ENCODE data around the gene PHKB. TPM values are rescaled to one million over a fixed set of nuclear protein-coding genes. Genes with fewer than 3 reads are reported as not detected.
A peak's percentile ranks its signal among the peaks of the same experiment; 100 is the strongest.

PHKB gene
- polyA plus RNA-seq, 3 donors: 49.8 to 53.1 (median 50.8) TPM

DNA sequence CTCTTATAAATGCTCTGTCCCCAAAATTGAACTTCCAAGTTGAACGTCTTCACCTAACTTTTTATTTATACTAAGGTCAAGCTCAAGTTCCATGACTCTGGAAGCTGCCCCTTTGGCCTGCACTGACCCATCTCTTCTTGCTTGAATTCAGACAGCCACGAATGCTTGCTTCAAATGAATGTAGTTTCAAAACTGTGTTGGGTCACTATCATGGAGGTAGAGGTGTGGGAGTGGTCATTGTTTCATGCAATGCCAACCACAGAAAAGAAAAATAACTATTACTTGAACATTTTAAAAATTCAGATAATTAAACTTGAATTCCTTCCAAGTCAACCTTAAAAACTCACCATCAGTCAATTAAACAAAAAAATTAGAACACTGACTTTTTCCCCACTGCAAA, 2.8 kb upstream of the PHKB start:
- Histone ChIP-seq H3K4me1 (ENCODE audit: control insufficient read depth in 1 of 2, insufficient read depth in 2 of 2, low read length in 2 of 2) (peaks cover 15 to 30% of the 10 kb centered on the region in 2 donors), H3K27me3 (ENCODE audit: control insufficient read depth in 2 of 2, insufficient read depth in 2 of 2, low read length in 2 of 2) (no peaks in the 10 kb centered on the region), H2AFZ (ENCODE audit: insufficient read depth, low read depth, low read length, poor library complexity, severe bottlenecking) (no peak overlapping the region), H4K20me1 (ENCODE audit: insufficient read depth, low read length) (peaks cover 3% of the 10 kb centered on the region), H3K9me3 (replicated peaks in 1 of 2; ENCODE audit: control insufficient read depth in 1 of 2, insufficient read depth in 1 of 2, low read length in 2 of 2) (no peaks in the 10 kb centered on the region), H3K27ac (ENCODE audit: low read depth in 1 of 2, low read length in 2 of 2) (no peak overlapping the region), H3K4me2 (replicated peaks; ENCODE audit: extremely low read depth, low read length, poor library complexity, severe bottlenecking) (no peak overlapping the region), H3K79me2 (ENCODE audit: insufficient read depth, low read length) (peaks cover 46% of the 10 kb centered on the region), H3K36me3 (replicated peaks in 1 of 2; ENCODE audit: control insufficient read depth in 1 of 2, insufficient read depth in 2 of 2, low read length in 2 of 2) (peaks cover 31 to 51% of the 10 kb centered on the region in 2 donors), H3K9ac (ENCODE audit: insufficient read depth, low read length, poor library complexity, severe bottlenecking) (no peak overlapping the region), H3K4me3 (replicated peaks in 1 of 3; ENCODE audit: low read depth in 2 of 3, low read length in 3 of 3) (no peak overlapping the region)
- H3K4me1 Mint-ChIP-seq: peaks cover 38% of the 10 kb centered on the region
- peaks cover 37 to 46% of the 10 kb centered on the region in 2 donors for H3K36me3 Mint-ChIP-seq
- peaks cover 0 to 1% (median 0%) of the 10 kb centered on the region in 3 donors for H3K27me3 Mint-ChIP-seq (ENCODE audit: low read depth in 3 of 3)
- WGBS (ENCODE audit: insufficient coverage): no CpG with 5 or more reads among the region's 2 CpGs
- intact Hi-C loops (cut with micrococcal nuclease): no loop called here
- H3K27ac Mint-ChIP-seq: peak overlapping the region in 2 of 7 donors; percentile 6 to 56
- no peaks in the 10 kb centered on the region for H3K9me3 Mint-ChIP-seq
- H3K4me3 Mint-ChIP-seq: no peak overlapping the region
- TF ChIP-seq, protein P1, sequence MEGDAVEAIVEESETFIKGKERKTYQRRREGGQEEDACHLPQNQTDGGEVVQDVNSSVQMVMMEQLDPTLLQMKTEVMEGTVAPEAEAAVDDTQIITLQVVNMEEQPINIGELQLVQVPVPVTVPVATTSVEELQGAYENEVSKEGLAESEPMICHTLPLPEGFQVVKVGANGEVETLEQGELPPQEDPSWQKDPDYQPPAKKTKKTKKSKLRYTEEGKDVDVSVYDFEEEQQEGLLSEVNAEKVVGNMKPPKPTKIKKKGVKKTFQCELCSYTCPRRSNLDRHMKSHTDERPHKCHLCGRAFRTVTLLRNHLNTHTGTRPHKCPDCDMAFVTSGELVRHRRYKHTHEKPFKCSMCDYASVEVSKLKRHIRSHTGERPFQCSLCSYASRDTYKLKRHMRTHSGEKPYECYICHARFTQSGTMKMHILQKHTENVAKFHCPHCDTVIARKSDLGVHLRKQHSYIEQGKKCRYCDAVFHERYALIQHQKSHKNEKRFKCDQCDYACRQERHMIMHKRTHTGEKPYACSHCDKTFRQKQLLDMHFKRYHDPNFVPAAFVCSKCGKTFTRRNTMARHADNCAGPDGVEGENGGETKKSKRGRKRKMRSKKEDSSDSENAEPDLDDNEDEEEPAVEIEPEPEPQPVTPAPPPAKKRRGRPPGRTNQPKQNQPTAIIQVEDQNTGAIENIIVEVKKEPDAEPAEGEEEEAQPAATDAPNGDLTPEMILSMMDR (IDR thresholded peaks at IDR 0.05): no peak
- DNase-seq: no peak

DNA sequence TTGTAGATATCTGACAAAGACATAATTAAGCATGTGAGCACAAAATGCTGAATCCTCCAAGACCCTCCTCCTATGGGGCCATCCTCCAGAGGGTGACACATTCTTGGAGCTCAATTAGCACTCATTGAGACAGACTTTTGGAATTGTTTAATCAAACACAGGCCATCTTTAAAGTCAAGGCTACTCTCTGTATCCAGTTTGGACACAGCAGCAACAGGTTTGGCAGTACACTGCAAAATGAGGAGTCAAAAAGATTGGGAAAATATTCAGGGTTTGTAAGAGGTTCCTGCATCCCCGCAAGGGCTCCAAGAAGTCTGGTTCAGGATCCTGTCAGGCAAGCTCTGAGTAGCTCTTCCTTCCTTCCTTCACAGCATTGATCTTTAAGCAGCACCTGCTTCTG, 1.5 kb upstream of the PHKB start:
- peak overlapping the region in 1 of 3 experiments; percentile 86 for H3K4me3 ChIP-seq (replicated peaks in 1 of 3; ENCODE audit: low read depth in 2 of 3, low read length in 3 of 3)

More for the DNA sequence above, 1.5 kb upstream of the PHKB start:
- peaks cover 58% of the 10 kb centered on the region for H3K79me2 ChIP-seq (ENCODE audit: insufficient read depth, low read length)
- Mint-ChIP-seq H3K27ac (peak overlapping the region in 5 of 7 donors; percentile 14 to 99 (median 96)), H3K9me3 (no peaks in the 10 kb centered on the region), H3K36me3 (peaks cover 32 to 43% of the 10 kb centered on the region in 2 donors), H3K4me3 (peak overlapping the region; percentile 97 to 100), H3K27me3 (ENCODE audit: low read depth in 3 of 3) (peaks cover 0 to 1% (median 0%) of the 10 kb centered on the region in 3 donors), H3K4me1 (peaks cover 43% of the 10 kb centered on the region)
- H3K36me3 ChIP-seq (replicated peaks in 1 of 2; ENCODE audit: control insufficient read depth in 1 of 2, insufficient read depth in 2 of 2, low read length in 2 of 2): peaks cover 28 to 52% of the 10 kb centered on the region in 2 donors
- peaks cover 17 to 30% of the 10 kb centered on the region in 2 donors for H3K4me1 ChIP-seq (ENCODE audit: control insufficient read depth in 1 of 2, insufficient read depth in 2 of 2, low read length in 2 of 2)
- peak overlapping the region in 1 of 2 donors; percentile 96 for H3K27ac ChIP-seq (ENCODE audit: low read depth in 1 of 2, low read length in 2 of 2)
- H3K27me3 ChIP-seq (ENCODE audit: control insufficient read depth in 2 of 2, insufficient read depth in 2 of 2, low read length in 2 of 2): no peaks in the 10 kb centered on the region
- H2AFZ ChIP-seq (ENCODE audit: insufficient read depth, low read depth, low read length, poor library complexity, severe bottlenecking): peak overlapping the region; percentile 98
- TF ChIP-seq, protein P1 (IDR thresholded peaks at IDR 0.05): no peak
- H4K20me1 ChIP-seq (ENCODE audit: insufficient read depth, low read length): peaks cover 13% of the 10 kb centered on the region
- no peak for DNase-seq
- no CpG with 5 or more reads among the region's 1 CpG for WGBS (ENCODE audit: insufficient coverage)
- intact Hi-C loops (cut with micrococcal nuclease): loop anchor here (5.0 to 10.0 kb wide), 3 partner anchors 317 to 632 kb away; partner anchors contain the start of genes DNAJA2 (in 1 of the 2) and NETO2 (in 1 of the 2)
- H3K9ac ChIP-seq (ENCODE audit: insufficient read depth, low read length, poor library complexity, severe bottlenecking): no peak overlapping the region
- H3K4me2 ChIP-seq (replicated peaks; ENCODE audit: extremely low read depth, low read length, poor library complexity, severe bottlenecking): peak overlapping the region; percentile 90
- no peaks in the 10 kb centered on the region for H3K9me3 ChIP-seq (replicated peaks in 1 of 2; ENCODE audit: control insufficient read depth in 1 of 2, insufficient read depth in 1 of 2, low read length in 2 of 2)

Measured in CD14-positive monocyte (primary cell).